Calu3 (cell line): ENCODE data around the gene DUSP6. TPM values are rescaled to one million over a fixed set of nuclear protein-coding genes. Genes with fewer than 3 reads are reported as not detected.

Experiments used
- BruUV-seq: library from RNA; stranded (reverse); fragments of 400-500 nt; replicated peaks from 2 replicates; lab custom pipeline; 2021; lab: Mats Ljungman, UMichigan
- CTCF ChIA-PET: fragments of 300-600 bp; sonication (Branson Sonifier 250); formaldehyde crosslinking; loops from one replicate; lab custom pipeline; 2022; ENCODE audit warnings: antibody characterized with exemption; lab: Charles Lee
- DNase-seq: peaks from one replicate; pipeline ENCODE4 v3.0.0; 2022
- H3K27ac Mint-ChIP-seq: one replicate; pipeline ENCODE4 v1.8.0; 2022; ENCODE audit warnings: mixed read lengths; ENCODE audit not compliant: unreplicated experiment
- H3K27me3 Mint-ChIP-seq: one replicate; pipeline ENCODE4 v1.8.0; 2022; ENCODE audit warnings: mixed read lengths; ENCODE audit not compliant: unreplicated experiment
- H3K36me3 Mint-ChIP-seq: one replicate; pipeline ENCODE4 v1.8.0; 2022; ENCODE audit warnings: mild to moderate bottlenecking, moderate library complexity, mixed read lengths; ENCODE audit not compliant: insufficient read depth, unreplicated experiment
- H3K4me1 Mint-ChIP-seq: one replicate; pipeline ENCODE4 v1.8.0; 2022; ENCODE audit warnings: mild to moderate bottlenecking, low read depth, mixed read lengths; ENCODE audit not compliant: unreplicated experiment
- H3K4me3 Mint-ChIP-seq: one replicate; pipeline ENCODE4 v1.8.0; 2022; ENCODE audit warnings: mild to moderate bottlenecking, low read depth, moderate library complexity, mixed read lengths; ENCODE audit not compliant: unreplicated experiment
- H3K9me3 Mint-ChIP-seq: one replicate; pipeline ENCODE4 v1.8.0; 2022; ENCODE audit warnings: low read depth, mixed read lengths; ENCODE audit not compliant: unreplicated experiment
- intact Hi-C: fragments of 100-400 bp; cut with micrococcal nuclease; formaldehyde crosslinking; loops from one replicate; pipeline ENCODE4 v1.10.0; 2022; ENCODE audit not compliant: unreplicated experiment
- total RNA-seq: library from RNA; stranded (reverse); gene quantifications from 2 replicates; pipeline ENCODE4 v1.2.3, GENCODE V29; 2022
- TF ChIP-seq, protein P1 (sequence below): fragments of 200-600 bp; IDR thresholded peaks from one replicate; pipeline ENCODE4 v1.8.0; 2022; ENCODE audit warnings: antibody characterized with exemption; ENCODE audit not compliant: unreplicated experiment

The DUSP6 gene
- total RNA-seq, 1 experiment from 2014 or later = 108 TPM

- CTCF ChIA-PET = no interaction called here
- Mint-ChIP-seq H3K27ac (no peak overlapping the region), H3K4me3 (peak overlapping the region; percentile 2), H3K36me3 (no peaks in the 10 kb centered on the region), H3K4me1 (no peaks in the 10 kb centered on the region), H3K27me3 (no peaks in the 10 kb centered on the region), H3K9me3 (no peaks in the 10 kb centered on the region)
- TF ChIP-seq, protein P1, sequence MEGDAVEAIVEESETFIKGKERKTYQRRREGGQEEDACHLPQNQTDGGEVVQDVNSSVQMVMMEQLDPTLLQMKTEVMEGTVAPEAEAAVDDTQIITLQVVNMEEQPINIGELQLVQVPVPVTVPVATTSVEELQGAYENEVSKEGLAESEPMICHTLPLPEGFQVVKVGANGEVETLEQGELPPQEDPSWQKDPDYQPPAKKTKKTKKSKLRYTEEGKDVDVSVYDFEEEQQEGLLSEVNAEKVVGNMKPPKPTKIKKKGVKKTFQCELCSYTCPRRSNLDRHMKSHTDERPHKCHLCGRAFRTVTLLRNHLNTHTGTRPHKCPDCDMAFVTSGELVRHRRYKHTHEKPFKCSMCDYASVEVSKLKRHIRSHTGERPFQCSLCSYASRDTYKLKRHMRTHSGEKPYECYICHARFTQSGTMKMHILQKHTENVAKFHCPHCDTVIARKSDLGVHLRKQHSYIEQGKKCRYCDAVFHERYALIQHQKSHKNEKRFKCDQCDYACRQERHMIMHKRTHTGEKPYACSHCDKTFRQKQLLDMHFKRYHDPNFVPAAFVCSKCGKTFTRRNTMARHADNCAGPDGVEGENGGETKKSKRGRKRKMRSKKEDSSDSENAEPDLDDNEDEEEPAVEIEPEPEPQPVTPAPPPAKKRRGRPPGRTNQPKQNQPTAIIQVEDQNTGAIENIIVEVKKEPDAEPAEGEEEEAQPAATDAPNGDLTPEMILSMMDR = no peak
- intact Hi-C loops = no loop called here
- no peak for DNase-seq
- BruUV-seq = no TSS peak
These were observed 44.6 kb downstream of the DUSP6 start for GRCh38 chr12:89307474-89308253.

- DNase-seq = no peak
- CTCF ChIA-PET = no interaction called here
- H3K9me3 Mint-ChIP-seq = no peaks in the 10 kb centered on the region
- H3K27ac Mint-ChIP-seq = no peak overlapping the region
- intact Hi-C loops = no loop called here
- H3K4me1 Mint-ChIP-seq = no peaks in the 10 kb centered on the region
- H3K36me3 Mint-ChIP-seq = no peaks in the 10 kb centered on the region
- no peaks in the 10 kb centered on the region for H3K27me3 Mint-ChIP-seq
- TF ChIP-seq, protein P1 = no peak
- H3K4me3 Mint-ChIP-seq = no peak overlapping the region
- no TSS peak for BruUV-seq
These were observed 45.4 kb downstream of the DUSP6 start for GRCh38 chr12:89306827-89307473.

- BruUV-seq = no TSS peak
- TF ChIP-seq, protein P1 = no peak
- no peaks in the 10 kb centered on the region for H3K27me3 Mint-ChIP-seq
- H3K4me1 Mint-ChIP-seq = no peaks in the 10 kb centered on the region
- intact Hi-C loops = no loop called here
- no peak for DNase-seq
- no peaks in the 10 kb centered on the region for H3K36me3 Mint-ChIP-seq
- H3K4me3 Mint-ChIP-seq = no peak overlapping the region
- CTCF ChIA-PET = no interaction called here
- H3K9me3 Mint-ChIP-seq = no peaks in the 10 kb centered on the region
- H3K27ac Mint-ChIP-seq = no peak overlapping the region
These were observed 46.9 kb downstream of the DUSP6 start for GRCh38 chr12:89305373-89305772.

DNA sequence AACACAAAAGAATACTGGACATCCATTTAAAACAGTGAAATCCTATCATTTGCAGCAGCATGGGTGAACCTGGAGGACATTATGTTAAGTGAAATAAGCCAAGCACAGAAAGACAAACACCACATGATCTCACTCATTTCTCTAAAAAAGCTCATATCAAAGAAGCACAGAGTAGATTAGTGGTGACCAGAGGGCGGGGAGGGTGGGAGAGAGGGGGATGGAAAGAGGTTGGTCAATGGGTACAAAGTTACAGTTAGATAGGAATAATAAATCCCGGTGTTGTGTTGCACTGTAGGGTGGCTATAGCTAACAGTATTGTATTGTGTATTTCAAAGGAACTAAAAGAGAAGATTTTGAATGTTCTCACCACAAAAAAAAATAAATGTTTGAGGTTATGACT lies 52.4 kb downstream of the DUSP6 start:
- no peaks in the 10 kb centered on the region for H3K4me1 Mint-ChIP-seq
- no peak overlapping the region for H3K4me3 Mint-ChIP-seq
- CTCF ChIA-PET = interaction anchor here (0.6 kb wide), 1 partner anchor 88 kb away, joined by 4 read pairs; no protein-coding TSS in a partner anchor
- no peaks in the 10 kb centered on the region for H3K36me3 Mint-ChIP-seq
- no TSS peak for BruUV-seq
- no peaks in the 10 kb centered on the region for H3K9me3 Mint-ChIP-seq
- no peak overlapping the region for H3K27ac Mint-ChIP-seq
- no peaks in the 10 kb centered on the region for H3K27me3 Mint-ChIP-seq
- TF ChIP-seq, protein P1 = no peak
- DNase-seq = no peak
- intact Hi-C loops = no loop called here
